ENCODE measurements around the gene ATP12A.

The ATP12A gene

DNA sequence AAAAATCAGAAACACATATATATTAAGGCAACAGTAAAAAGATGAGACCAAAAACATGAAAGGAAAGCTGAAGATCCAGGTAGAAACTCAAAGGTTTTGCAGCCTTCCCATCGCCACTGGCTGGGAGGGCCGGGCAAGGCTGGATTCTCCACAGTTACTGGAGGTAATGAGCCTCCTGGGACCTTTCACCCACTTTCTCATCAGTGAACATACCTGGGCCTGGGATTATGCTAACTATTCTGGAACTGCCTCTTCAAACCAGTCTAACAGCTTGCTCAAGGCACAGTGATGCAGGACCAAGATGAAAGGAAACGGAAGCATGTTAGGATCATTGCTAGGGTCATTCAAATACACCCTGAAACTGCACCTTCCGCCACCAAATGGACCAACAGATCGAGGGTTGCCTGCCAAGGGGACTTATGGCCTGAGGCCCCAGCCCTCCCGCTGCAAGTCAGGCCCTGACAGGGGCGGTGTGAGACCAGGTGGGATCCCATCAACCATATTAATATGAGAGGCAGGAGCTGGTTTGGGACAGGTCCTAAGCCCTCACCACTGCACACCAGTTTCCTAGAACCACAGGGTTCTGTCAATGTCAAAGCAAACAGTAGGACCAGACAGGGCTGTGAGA, 28.4 kb upstream of the ATP12A start:
- no peaks in the 10 kb centered on the region for H3K4me1 ChIP-seq
- H3K27me3 ChIP-seq (ENCODE audit: low read depth), result no peaks in the 10 kb centered on the region
- in situ Hi-C loops (cut with MboI; ENCODE audit: low sequenced_read_pairs), result no loop called here
- H3K36me3 ChIP-seq (replicated peaks), result no peaks in the 10 kb centered on the region
- no peak for DNase-seq (ENCODE audit: low spot score in 2 of 2)
- no peak overlapping the region for H3K4me3 ChIP-seq
- H3K9me3 ChIP-seq, result no peaks in the 10 kb centered on the region

DNA sequence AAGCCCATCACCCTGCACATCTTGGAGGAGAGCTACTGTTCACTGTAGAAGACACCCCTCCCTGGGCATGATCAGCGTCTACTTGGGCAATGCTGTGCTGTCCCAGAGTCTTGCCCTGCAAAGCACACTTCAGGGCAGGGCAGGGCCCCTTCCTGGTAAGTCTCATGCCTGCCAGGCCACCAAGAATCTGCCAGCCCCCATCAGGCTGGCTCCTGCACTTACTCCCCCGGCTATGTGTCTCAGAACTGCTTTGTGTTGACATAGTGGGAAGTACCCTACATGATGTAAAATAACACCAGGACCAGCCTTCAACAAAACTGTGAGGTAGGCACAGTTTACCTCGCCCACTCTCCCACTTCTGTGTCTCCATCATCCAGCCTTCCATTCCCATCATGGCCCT, 27.8 kb upstream of the ATP12A start:
- H3K4me3 ChIP-seq, result no peak overlapping the region
- in situ Hi-C loops (cut with MboI; ENCODE audit: low sequenced_read_pairs), result no loop called here
- no peaks in the 10 kb centered on the region for H3K36me3 ChIP-seq (replicated peaks)
- no peak for DNase-seq (ENCODE audit: low spot score in 2 of 2)
- H3K27me3 ChIP-seq (ENCODE audit: low read depth), result no peaks in the 10 kb centered on the region
- H3K9me3 ChIP-seq, result no peaks in the 10 kb centered on the region
- H3K4me1 ChIP-seq, result no peaks in the 10 kb centered on the region

DNA sequence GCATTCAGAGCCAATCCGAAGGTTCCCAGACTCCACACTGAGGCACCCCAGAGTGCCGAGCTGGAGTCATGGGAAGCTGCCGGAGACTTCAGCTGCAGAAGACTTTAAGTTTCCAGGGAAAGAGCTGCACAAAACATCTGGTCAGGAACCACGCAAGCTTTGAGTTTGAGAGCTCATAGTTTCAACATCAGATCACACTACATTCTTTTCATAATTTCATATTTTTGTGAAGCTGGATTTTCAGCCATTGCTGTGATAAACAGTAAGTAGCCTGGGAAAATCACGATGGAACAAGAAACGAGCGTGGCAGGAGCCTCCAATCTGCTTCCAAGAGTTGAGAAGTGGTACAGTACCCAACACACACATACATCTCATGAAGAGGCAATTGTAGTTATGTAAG, 25.5 kb upstream of the ATP12A start:
- DNase-seq (ENCODE audit: low spot score in 2 of 2), result no peak
- Histone ChIP-seq H3K36me3 (replicated peaks) (no peaks in the 10 kb centered on the region), H3K4me3 (no peak overlapping the region), H3K27me3 (ENCODE audit: low read depth) (no peaks in the 10 kb centered on the region), H3K4me1 (no peaks in the 10 kb centered on the region), H3K9me3 (no peaks in the 10 kb centered on the region)
- in situ Hi-C loops (cut with MboI; ENCODE audit: low sequenced_read_pairs), result no loop called here

DNA sequence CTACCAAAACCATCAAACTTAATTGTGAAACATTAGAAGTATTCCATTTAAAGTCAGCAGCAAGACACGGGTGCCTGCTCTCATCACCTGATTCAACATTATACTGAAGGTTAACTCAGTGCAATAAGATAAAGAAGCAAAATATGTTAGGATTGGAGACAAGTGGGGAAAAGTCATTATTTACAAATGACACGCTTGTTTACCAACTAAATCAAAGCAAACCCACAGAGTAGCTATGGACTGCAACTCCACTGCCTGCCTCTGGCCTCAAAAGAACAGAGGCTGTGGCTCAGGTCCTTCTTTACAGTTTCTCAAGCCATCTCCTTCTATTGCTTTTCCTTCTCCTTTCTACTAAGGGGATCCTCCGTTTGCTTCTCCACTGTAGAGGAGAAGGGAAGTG, 21.0 kb upstream of the ATP12A start:
- Histone ChIP-seq H3K36me3 (replicated peaks) (no peaks in the 10 kb centered on the region), H3K4me1 (no peaks in the 10 kb centered on the region), H3K27me3 (ENCODE audit: low read depth) (peaks cover 5% of the 10 kb centered on the region; the same call in 1 of the 2 replicates), H3K9me3 (no peaks in the 10 kb centered on the region), H3K4me3 (no peak overlapping the region)
- DNase-seq (ENCODE audit: low spot score in 2 of 2), result no peak
- in situ Hi-C loops (cut with MboI; ENCODE audit: low sequenced_read_pairs), result no loop called here

DNA sequence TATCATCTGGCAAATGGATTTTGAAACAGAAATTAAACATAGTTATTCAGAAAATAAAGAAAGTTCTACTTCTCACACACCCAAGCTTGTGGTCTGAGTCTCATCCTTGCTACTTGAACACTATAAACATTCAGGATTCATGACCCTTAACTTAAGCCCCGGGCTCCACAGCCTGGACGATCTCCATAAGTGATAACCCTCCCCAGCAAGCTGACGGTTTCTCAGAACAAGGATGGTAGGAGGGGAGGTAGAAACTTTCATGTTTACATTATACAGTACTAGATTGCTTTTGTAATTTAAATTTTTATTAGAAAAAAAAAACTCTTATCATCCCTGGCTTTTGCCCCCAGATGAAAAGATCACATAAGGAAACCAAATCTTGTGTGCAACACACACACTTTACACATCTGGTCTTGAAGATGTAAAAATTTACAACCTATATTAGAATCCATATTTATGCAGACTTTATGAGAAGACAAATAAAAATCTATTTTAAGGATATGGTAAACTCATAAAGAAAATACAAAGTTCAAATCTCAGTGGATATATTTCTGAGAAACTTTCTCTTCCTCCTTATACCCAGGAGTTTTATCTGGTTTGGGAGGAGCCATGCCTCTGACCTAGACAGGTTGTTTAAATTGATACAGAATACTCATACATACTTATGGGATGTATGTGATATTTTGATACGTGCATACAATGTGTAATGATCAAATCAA, 20.0 kb upstream of the ATP12A start:
- in situ Hi-C loops (cut with MboI; ENCODE audit: low sequenced_read_pairs), result no loop called here
- H3K27me3 ChIP-seq (ENCODE audit: low read depth), result peaks cover 5% of the 10 kb centered on the region; the same call in 1 of the 2 replicates
- H3K36me3 ChIP-seq (replicated peaks), result no peaks in the 10 kb centered on the region
- H3K4me1 ChIP-seq, result no peaks in the 10 kb centered on the region
- DNase-seq (ENCODE audit: low spot score in 2 of 2), result no peak
- H3K4me3 ChIP-seq, result no peak overlapping the region
- H3K9me3 ChIP-seq, result no peaks in the 10 kb centered on the region

DNA sequence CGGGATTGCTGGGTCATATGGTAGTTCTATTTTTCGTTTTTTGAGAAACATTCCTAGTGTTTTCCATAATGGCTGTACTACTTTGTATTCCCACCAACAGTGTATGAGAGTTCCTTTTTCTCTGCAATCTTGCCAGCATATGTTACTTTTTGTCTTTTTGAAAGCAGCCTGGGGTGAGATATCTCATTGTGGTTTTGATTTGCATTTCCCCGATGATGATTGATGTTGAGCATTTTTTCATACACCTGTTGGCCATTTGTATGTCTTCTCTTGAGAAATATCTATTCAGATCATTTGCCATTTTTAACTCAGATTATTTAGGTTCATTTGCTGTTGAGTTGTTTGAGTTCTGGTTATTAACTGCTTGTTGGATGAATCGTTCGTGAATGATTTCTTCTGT, 18.5 kb upstream of the ATP12A start:
- H3K27me3 ChIP-seq (ENCODE audit: low read depth), result peaks cover 5% of the 10 kb centered on the region; the same call in 1 of the 2 replicates
- no peak for DNase-seq (ENCODE audit: low spot score in 2 of 2)
- no peaks in the 10 kb centered on the region for H3K9me3 ChIP-seq
- no peaks in the 10 kb centered on the region for H3K4me1 ChIP-seq
- no peak overlapping the region for H3K4me3 ChIP-seq
- H3K36me3 ChIP-seq (replicated peaks), result no peaks in the 10 kb centered on the region
- in situ Hi-C loops (cut with MboI; ENCODE audit: low sequenced_read_pairs), result no loop called here

DNA sequence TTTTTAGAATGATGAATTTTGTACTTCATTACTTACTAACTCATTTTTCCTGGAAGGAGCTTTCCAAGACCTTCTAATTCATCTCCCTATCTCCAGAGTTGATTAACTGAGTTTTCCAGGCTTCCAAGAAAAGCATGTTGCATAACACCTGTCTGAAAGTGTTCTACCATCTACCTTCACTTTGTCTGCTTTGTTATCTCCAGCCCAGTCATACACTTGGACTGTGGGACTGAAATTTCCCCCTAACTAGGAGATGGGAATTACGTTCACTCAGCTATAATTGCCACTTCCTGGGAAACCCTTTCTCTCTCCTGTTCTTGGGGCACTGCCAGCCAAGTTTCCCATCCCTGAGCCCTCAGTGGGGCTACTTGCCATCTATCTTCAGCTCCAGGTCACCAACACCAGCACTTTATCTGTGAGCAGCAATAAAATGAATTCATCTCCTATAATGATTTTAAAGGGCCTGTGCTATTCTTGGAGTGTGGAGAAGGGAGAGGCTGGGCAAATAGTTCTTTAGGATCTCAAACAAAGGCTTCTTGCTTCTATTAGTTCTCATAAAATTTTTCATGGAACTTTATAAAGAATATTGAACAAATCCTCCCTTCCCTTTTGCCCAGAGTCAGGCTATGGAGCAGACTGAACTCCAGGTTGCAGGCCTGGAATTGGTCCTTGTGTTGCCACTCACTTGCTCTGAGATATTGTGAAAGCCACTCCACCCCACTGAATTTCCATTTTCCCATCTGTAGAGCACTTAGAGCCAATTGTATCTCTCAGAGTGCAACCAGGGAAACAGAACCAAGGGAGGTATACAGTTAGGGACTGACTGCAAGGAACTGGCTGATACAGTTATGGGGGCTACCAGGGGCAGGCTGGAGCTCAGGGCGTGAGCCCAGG, 17.8 kb upstream of the ATP12A start:
- in situ Hi-C loops (cut with MboI; ENCODE audit: low sequenced_read_pairs), result no loop called here
- no peaks in the 10 kb centered on the region for H3K4me1 ChIP-seq
- no peak for DNase-seq (ENCODE audit: low spot score in 2 of 2)

DNA sequence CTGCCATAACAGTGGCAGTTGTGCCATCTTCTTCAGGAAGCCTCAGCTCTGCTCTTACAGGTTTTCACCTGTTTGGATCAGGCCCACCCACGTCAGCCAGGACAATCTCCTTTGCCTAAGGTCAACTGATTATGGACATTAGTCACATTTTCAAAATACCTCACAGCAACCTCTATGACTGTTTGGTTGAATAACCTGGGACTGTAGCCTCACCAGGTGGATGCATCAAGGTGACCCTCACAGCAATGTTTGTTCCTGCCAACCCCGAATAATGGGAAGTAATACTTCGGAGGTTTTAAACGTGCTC, 17.2 kb upstream of the ATP12A start:
- H3K4me3 ChIP-seq, result no peak overlapping the region
- in situ Hi-C loops (cut with MboI; ENCODE audit: low sequenced_read_pairs), result no loop called here

More for the DNA sequence above, 17.8 kb upstream of the ATP12A start:
- Histone ChIP-seq H3K9me3 (no peaks in the 10 kb centered on the region), H3K27me3 (ENCODE audit: low read depth) (peaks cover 5% of the 10 kb centered on the region; the same call in 1 of the 2 replicates), H3K36me3 (replicated peaks) (no peaks in the 10 kb centered on the region), H3K4me3 (no peak overlapping the region)

DNA sequence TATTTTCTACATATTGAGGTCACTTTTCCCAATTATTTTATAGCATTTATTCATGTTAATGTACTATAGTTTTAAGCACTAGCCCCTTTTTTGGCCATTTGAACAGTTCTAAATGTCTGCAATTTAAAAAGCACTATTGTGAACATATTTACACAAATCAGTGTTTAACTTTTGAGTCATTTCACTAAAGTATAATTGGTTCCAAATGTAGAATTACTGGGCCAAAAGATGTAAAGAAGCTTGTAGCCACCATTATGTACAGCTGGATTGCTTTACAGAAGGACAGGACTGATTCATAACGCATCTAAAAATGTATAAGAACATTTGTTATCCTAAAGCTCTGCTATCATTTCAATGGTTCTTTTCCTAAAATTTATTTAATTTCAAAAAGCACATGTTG, 16.6 kb upstream of the ATP12A start:
- in situ Hi-C loops (cut with MboI; ENCODE audit: low sequenced_read_pairs), result no loop called here
- H3K27me3 ChIP-seq (ENCODE audit: low read depth), result peaks cover 5% of the 10 kb centered on the region; the same call in 1 of the 2 replicates
- H3K9me3 ChIP-seq, result no peaks in the 10 kb centered on the region
- H3K4me3 ChIP-seq, result no peak overlapping the region
- no peak for DNase-seq (ENCODE audit: low spot score in 2 of 2)
- H3K36me3 ChIP-seq (replicated peaks), result no peaks in the 10 kb centered on the region
- no peaks in the 10 kb centered on the region for H3K4me1 ChIP-seq

More for the DNA sequence above, 17.2 kb upstream of the ATP12A start:
- Histone ChIP-seq H3K4me1 (no peaks in the 10 kb centered on the region), H3K36me3 (replicated peaks) (no peaks in the 10 kb centered on the region), H3K27me3 (ENCODE audit: low read depth) (peaks cover 5% of the 10 kb centered on the region; the same call in 1 of the 2 replicates), H3K9me3 (no peaks in the 10 kb centered on the region)
- no peak for DNase-seq (ENCODE audit: low spot score in 2 of 2)

DNA sequence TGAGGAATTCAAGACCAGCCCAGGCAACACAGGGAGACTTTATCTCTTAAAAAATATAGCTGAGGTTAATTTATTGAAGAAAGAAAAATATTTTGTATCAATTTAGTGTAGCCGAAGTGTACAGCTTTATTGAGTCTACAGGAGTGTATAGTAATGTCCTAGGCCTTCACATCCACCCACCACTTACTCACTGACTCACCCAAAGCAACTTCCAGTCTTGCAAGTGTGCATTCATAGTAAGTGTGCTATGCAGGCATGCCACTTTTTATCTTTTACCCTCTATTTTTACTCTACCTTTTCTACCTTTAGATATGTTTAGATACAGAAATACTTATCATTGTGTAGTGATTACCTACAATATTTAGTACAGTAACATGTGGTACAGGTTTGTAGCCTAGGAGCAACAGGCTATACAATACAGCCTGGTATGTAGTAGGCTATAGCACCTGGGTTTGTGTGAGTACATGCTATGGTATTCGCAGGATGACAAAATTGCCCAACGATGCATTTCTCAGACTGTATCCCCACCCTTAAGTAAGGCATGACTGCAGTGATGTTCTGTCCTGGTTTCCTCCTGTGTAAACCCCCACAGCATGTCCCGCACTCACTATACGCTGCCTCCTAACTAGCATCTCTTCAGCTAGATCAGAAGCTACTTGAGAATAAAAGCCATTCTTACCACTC, 15.3 kb upstream of the ATP12A start:
- no peaks in the 10 kb centered on the region for H3K4me1 ChIP-seq
- DNase-seq (ENCODE audit: low spot score in 2 of 2), result no peak
- no peaks in the 10 kb centered on the region for H3K36me3 ChIP-seq (replicated peaks)
- peaks cover 5% of the 10 kb centered on the region; the same call in 1 of the 2 replicates for H3K27me3 ChIP-seq (ENCODE audit: low read depth)
- no peaks in the 10 kb centered on the region for H3K9me3 ChIP-seq
- H3K4me3 ChIP-seq, result no peak overlapping the region
- in situ Hi-C loops (cut with MboI; ENCODE audit: low sequenced_read_pairs), result no loop called here

DNA sequence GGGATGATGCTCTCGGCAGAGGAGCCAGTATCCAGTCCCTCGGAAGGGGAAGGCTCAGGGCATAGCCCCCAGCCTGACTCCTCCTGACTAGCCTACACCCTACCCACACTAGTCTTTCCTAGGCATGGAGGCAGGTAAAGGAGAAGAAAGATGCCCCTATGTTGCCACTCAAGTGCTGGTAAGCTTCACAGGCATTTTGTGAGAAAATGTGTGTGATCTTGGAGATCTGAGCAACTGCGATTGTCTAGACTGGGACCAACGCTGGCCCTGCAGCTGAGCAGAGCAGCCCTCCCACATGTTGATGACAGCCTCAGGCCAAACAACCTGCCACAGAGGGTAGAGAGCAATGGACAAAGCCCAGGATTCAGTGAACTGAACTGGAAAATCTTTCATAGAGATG, 11.7 kb upstream of the ATP12A start:
- in situ Hi-C loops (cut with MboI; ENCODE audit: low sequenced_read_pairs), result no loop called here
- H3K27me3 ChIP-seq (ENCODE audit: low read depth), result no peaks in the 10 kb centered on the region
- no peaks in the 10 kb centered on the region for H3K36me3 ChIP-seq (replicated peaks)
- no peak overlapping the region for H3K4me3 ChIP-seq
- H3K4me1 ChIP-seq, result peaks cover 3% of the 10 kb centered on the region
- no peak for DNase-seq (ENCODE audit: low spot score in 2 of 2)
- no peaks in the 10 kb centered on the region for H3K9me3 ChIP-seq

DNA sequence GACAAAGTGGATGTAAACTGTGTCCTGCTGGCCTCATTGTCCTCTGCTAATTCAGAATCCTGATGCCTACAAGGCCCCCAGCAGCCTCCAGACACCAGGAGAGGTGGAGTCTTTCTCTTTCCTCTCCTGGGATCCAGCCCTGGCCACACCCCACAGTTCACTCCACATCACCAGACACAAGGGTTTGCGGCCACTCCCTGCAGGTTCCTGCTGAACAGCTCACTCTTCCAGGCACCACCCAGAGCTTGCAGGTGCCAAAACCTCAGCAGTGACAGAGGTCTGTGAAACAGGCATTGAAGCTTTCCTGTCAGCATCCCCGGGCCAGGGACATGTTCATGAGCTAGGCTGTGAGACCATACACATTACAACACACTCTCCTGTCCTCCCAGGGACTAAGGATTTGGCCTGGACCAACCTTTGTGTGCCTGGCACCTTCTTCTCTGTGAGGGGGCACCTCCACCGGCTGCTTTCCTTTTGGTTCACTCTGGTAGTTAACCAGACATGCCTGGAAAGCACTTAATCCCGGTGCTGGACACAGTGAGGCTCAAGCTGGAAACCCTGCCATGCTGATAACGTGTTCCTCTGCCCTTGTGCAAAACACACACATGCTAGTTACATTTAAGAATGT, 11.1 kb upstream of the ATP12A start:
- DNase-seq (ENCODE audit: low spot score in 2 of 2), result no peak
- in situ Hi-C loops (cut with MboI; ENCODE audit: low sequenced_read_pairs), result no loop called here
- Histone ChIP-seq H3K27me3 (ENCODE audit: low read depth) (no peaks in the 10 kb centered on the region), H3K9me3 (no peaks in the 10 kb centered on the region), H3K36me3 (replicated peaks) (no peaks in the 10 kb centered on the region), H3K4me3 (no peak overlapping the region), H3K4me1 (peaks cover 3% of the 10 kb centered on the region)

DNA sequence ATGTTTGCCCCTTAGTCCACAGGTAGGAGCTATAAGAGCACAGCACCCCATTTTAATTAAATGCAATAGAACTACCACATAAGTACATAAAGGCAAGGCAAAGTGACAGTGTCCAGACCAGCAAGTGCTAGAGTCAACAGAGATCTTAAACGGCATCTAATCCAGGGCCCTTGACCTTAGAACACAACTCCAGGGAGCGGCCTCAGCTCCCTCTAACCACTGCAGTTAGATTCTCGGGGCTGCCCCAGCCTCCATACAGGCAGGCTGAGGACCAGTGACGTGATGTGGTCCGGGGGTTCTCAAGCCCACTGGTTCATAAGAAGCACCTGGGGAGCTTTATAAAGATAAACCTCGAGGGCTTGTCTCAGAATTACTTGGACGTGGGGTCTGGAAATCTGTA, 10.0 kb upstream of the ATP12A start:
- peaks cover 3% of the 10 kb centered on the region for H3K4me1 ChIP-seq
- H3K36me3 ChIP-seq (replicated peaks), result no peaks in the 10 kb centered on the region
- H3K4me3 ChIP-seq, result no peak overlapping the region
- no peak for DNase-seq (ENCODE audit: low spot score in 2 of 2)
- in situ Hi-C loops (cut with MboI; ENCODE audit: low sequenced_read_pairs), result loop anchor here (10.0 kb wide), 2 partner anchors 65 to 95 kb away; no protein-coding TSS in a partner anchor
- H3K9me3 ChIP-seq, result no peaks in the 10 kb centered on the region
- H3K27me3 ChIP-seq (ENCODE audit: low read depth), result no peaks in the 10 kb centered on the region
